Liver (tissue), 3 donors: ENCODE results near the gene ZBTB25.

Source experiments
- CTCF ChIP-seq: fragments of 150-350 bp; IDR thresholded peaks from 2 replicates; pipeline ENCODE4 v1.5.1; 2017; ENCODE audit warnings: improper control_type of control experiment, low read depth, low read length; ENCODE audit not compliant: missing input control
- FOXA1 ChIP-seq: IDR thresholded peaks from 2 replicates; pipeline ENCODE4 v1.6.1; 2016; ENCODE audit warnings: antibody characterized with exemption
- FOXA2 ChIP-seq: IDR thresholded peaks from 2 replicates; pipeline ENCODE4 v1.6.1; 2016; ENCODE audit warnings: antibody characterized with exemption
- JUND ChIP-seq, 2 donors: IDR thresholded peaks; 2 replicates each; pipeline ENCODE4 v1.6.1; 2016; ENCODE audit warnings: antibody characterized with exemption in 2 of 2
- NR2F2 ChIP-seq: IDR thresholded peaks from 2 replicates; pipeline ENCODE4 v1.6.1; 2016; ENCODE audit warnings: antibody characterized with exemption
- REST ChIP-seq: IDR thresholded peaks from 2 replicates; pipeline ENCODE4 v1.6.1; 2016; ENCODE audit warnings: antibody characterized with exemption, mild to moderate bottlenecking
- SP1 ChIP-seq: IDR thresholded peaks from 2 replicates; pipeline ENCODE4 v1.6.1; 2018; ENCODE audit warnings: antibody characterized with exemption, mild to moderate bottlenecking
- donor health status: healthy.
- donor health status: healthy.

GRCh38 chr14:64513271-64513670 lies 9.6 kb upstream of the ZBTB25 start:
- no peak for TF ChIP-seq SP1
- no peak for TF ChIP-seq CTCF
- no peak for TF ChIP-seq FOXA2
- TF ChIP-seq NR2F2, result no peak
- TF ChIP-seq JUND (IDR thresholded peaks at IDR 0.05), result no peak
- no peak for TF ChIP-seq FOXA1
- no peak for TF ChIP-seq REST
